ENCODE data around the gene PPP1R13B.

PPP1R13B gene

GRCh38 chr14:103725739-103726395, 121.5 kb downstream of the PPP1R13B start:
- Histone ChIP-seq H3K4me3 (ENCODE audit: low read depth in 1 of 2, low read length in 2 of 2) (no peak overlapping the region), H3K9me3 (ENCODE audit: control insufficient read depth in 1 of 2, low read length in 2 of 2) (no peaks in the 10 kb centered on the region), H3K27ac (ENCODE audit: low read depth, low read length) (no peak overlapping the region), H3K9ac (ENCODE audit: low read depth in 1 of 2, low read length in 2 of 2) (no peak overlapping the region), H3K27me3 (ENCODE audit: control insufficient read depth in 1 of 2, insufficient read depth in 2 of 2, low read length in 2 of 2) (no peaks in the 10 kb centered on the region), H3K4me1 (ENCODE audit: control insufficient read depth in 1 of 2, insufficient read depth in 2 of 2, low read length in 2 of 2) (peaks cover 21 to 27% of the 10 kb centered on the region in 2 donors), H3K36me3 (ENCODE audit: control insufficient read depth in 1 of 2, insufficient read depth in 2 of 2, low read length in 2 of 2) (peaks cover 12 to 35% of the 10 kb centered on the region in 2 donors)

- H3K9ac ChIP-seq (ENCODE audit: low read depth in 1 of 2, low read length in 2 of 2) = no peak overlapping the region
- H3K9me3 ChIP-seq (ENCODE audit: control insufficient read depth in 1 of 2, low read length in 2 of 2) = no peaks in the 10 kb centered on the region
- H3K4me3 ChIP-seq (ENCODE audit: low read depth in 1 of 2, low read length in 2 of 2) = no peak overlapping the region
- H3K4me1 ChIP-seq (ENCODE audit: control insufficient read depth in 1 of 2, insufficient read depth in 2 of 2, low read length in 2 of 2) = peaks cover 21 to 27% of the 10 kb centered on the region in 2 donors
- peaks cover 12 to 30% of the 10 kb centered on the region in 2 donors for H3K36me3 ChIP-seq (ENCODE audit: control insufficient read depth in 1 of 2, insufficient read depth in 2 of 2, low read length in 2 of 2)
- no peaks in the 10 kb centered on the region for H3K27me3 ChIP-seq (ENCODE audit: control insufficient read depth in 1 of 2, insufficient read depth in 2 of 2, low read length in 2 of 2)
- no peak overlapping the region for H3K27ac ChIP-seq (ENCODE audit: low read depth, low read length)
These were observed 122.2 kb downstream of the PPP1R13B start for GRCh38 chr14:103725001-103725682.

- peaks cover 6 to 20% of the 10 kb centered on the region in 2 donors for H3K36me3 ChIP-seq (ENCODE audit: control insufficient read depth in 1 of 2, insufficient read depth in 2 of 2, low read length in 2 of 2)
- no peak overlapping the region for H3K27ac ChIP-seq (ENCODE audit: low read depth, low read length)
- no peak overlapping the region for H3K9ac ChIP-seq (ENCODE audit: low read depth in 1 of 2, low read length in 2 of 2)
- H3K9me3 ChIP-seq (ENCODE audit: control insufficient read depth in 1 of 2, low read length in 2 of 2) = no peaks in the 10 kb centered on the region
- peaks cover 21 to 27% of the 10 kb centered on the region in 2 donors for H3K4me1 ChIP-seq (ENCODE audit: control insufficient read depth in 1 of 2, insufficient read depth in 2 of 2, low read length in 2 of 2)
- H3K27me3 ChIP-seq (ENCODE audit: control insufficient read depth in 1 of 2, insufficient read depth in 2 of 2, low read length in 2 of 2) = no peaks in the 10 kb centered on the region
- H3K4me3 ChIP-seq (ENCODE audit: low read depth in 1 of 2, low read length in 2 of 2) = no peak overlapping the region
These were observed 123.3 kb downstream of the PPP1R13B start for GRCh38 chr14:103724116-103724515.

DNA sequence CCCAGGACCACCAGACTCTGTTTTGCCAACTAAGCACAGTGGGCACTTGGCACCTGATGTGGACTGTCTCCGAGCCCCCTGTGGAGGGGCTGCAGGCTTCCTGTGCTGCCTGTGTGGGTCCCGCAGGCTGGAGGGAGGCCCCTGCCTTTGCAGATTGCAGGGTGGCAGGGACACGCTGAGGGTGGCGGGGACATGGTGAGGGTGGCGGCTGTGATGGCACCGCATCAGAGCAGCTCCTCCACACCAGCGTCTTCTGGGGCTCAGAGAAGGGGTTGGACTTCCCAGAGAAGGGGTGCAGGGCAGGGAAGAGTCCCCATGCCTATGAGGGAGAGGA, 123.7 kb downstream of the PPP1R13B start:
- H3K9ac ChIP-seq (ENCODE audit: low read depth in 1 of 2, low read length in 2 of 2) = no peak overlapping the region
- no peaks in the 10 kb centered on the region for H3K27me3 ChIP-seq (ENCODE audit: control insufficient read depth in 1 of 2, insufficient read depth in 2 of 2, low read length in 2 of 2)
- H3K9me3 ChIP-seq (ENCODE audit: control insufficient read depth in 1 of 2, low read length in 2 of 2) = no peaks in the 10 kb centered on the region
- no peak overlapping the region for H3K4me3 ChIP-seq (ENCODE audit: low read depth in 1 of 2, low read length in 2 of 2)
- peaks cover 2 to 16% of the 10 kb centered on the region in 2 donors for H3K36me3 ChIP-seq (ENCODE audit: control insufficient read depth in 1 of 2, insufficient read depth in 2 of 2, low read length in 2 of 2)
- H3K27ac ChIP-seq (ENCODE audit: low read depth, low read length) = peak overlapping the region; percentile 10
- peaks cover 21 to 27% of the 10 kb centered on the region in 2 donors for H3K4me1 ChIP-seq (ENCODE audit: control insufficient read depth in 1 of 2, insufficient read depth in 2 of 2, low read length in 2 of 2)

DNA sequence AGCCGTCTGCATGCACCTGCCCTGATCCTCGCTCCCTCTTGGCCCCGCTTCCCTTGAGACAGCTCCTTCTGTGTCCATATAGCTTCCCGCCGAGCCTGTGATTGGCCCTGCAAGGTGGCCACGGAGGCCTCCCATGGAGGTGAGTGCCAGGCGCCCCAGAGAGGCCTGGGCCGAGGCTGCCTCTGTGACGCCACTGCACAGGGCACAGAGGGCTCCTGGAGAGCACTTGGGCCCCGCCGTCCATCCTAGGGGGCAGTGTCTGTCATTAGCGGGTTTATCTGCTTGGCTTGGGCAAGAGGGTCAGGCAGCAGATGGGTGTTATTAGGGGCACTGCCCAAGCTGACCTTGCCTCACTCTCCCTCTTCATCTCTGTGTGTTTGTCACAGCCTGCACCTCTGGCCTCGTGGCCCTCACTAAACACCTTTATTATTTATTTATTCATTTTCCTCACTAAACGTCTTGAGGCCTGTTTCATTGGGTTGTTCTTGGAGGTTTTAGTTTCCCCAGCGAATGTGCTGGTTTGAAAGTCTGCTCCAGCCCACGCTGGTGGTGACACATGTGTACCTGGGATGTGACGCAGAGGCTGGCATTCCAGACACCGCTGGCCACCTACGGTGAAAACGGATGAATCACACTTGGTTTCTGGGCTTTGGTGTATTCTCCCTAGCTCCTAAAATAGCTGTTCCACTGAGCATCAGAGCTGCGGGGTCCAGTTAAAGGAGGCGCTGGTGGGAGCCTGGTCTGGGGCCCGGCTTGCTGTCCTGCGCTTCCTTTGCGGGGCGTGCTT, 125.8 kb downstream of the PPP1R13B start:
- Histone ChIP-seq H3K36me3 (ENCODE audit: control insufficient read depth in 1 of 2, insufficient read depth in 2 of 2, low read length in 2 of 2) (peaks cover 0 to 8% of the 10 kb centered on the region in 2 donors), H3K4me1 (ENCODE audit: control insufficient read depth in 1 of 2, insufficient read depth in 2 of 2, low read length in 2 of 2) (peaks cover 22 to 24% of the 10 kb centered on the region in 2 donors)

DNA sequence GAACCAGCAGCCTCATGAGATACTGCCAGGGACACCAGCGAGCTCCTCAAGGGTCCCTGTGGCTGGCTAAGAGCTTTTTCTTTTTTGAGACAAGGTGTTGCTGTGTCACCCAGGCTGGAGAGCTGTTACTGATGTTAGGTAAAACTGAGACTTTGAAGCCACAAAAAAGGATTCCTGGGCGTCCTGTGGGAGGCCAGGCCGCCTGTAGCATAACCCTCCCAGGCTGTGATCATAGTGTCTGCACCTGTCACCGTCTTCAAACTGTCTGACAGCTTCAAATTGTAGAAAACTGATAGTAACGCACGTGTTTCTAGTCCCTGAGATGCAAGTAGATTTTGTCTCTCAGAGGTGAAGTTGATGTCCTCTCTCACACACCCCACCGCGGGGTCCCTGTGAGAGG, 127.6 kb downstream of the PPP1R13B start:
- Histone ChIP-seq H3K9ac (ENCODE audit: low read depth in 1 of 2, low read length in 2 of 2) (no peak overlapping the region), H3K36me3 (ENCODE audit: control insufficient read depth in 1 of 2, insufficient read depth in 2 of 2, low read length in 2 of 2) (no peaks in the 10 kb centered on the region), H3K4me1 (ENCODE audit: control insufficient read depth in 1 of 2, insufficient read depth in 2 of 2, low read length in 2 of 2) (peaks cover 24 to 26% of the 10 kb centered on the region in 2 donors), H3K27me3 (ENCODE audit: control insufficient read depth in 1 of 2, insufficient read depth in 2 of 2, low read length in 2 of 2) (no peaks in the 10 kb centered on the region), H3K4me3 (ENCODE audit: low read depth in 1 of 2, low read length in 2 of 2) (no peak overlapping the region), H3K27ac (ENCODE audit: low read depth, low read length) (no peak overlapping the region), H3K9me3 (ENCODE audit: control insufficient read depth in 1 of 2, low read length in 2 of 2) (no peaks in the 10 kb centered on the region)

More for the DNA sequence above, 125.8 kb downstream of the PPP1R13B start:
- Histone ChIP-seq H3K4me3 (ENCODE audit: low read depth in 1 of 2, low read length in 2 of 2) (no peak overlapping the region), H3K27ac (ENCODE audit: low read depth, low read length) (no peak overlapping the region), H3K9me3 (ENCODE audit: control insufficient read depth in 1 of 2, low read length in 2 of 2) (no peaks in the 10 kb centered on the region), H3K27me3 (ENCODE audit: control insufficient read depth in 1 of 2, insufficient read depth in 2 of 2, low read length in 2 of 2) (no peaks in the 10 kb centered on the region), H3K9ac (ENCODE audit: low read depth in 1 of 2, low read length in 2 of 2) (no peak overlapping the region)

- Histone ChIP-seq H3K36me3 (ENCODE audit: control insufficient read depth in 1 of 2, insufficient read depth in 2 of 2, low read length in 2 of 2) (no peaks in the 10 kb centered on the region), H3K9ac (ENCODE audit: low read depth in 1 of 2, low read length in 2 of 2) (no peak overlapping the region), H3K4me1 (ENCODE audit: control insufficient read depth in 1 of 2, insufficient read depth in 2 of 2, low read length in 2 of 2) (peaks cover 15 to 22% of the 10 kb centered on the region in 2 donors), H3K27me3 (ENCODE audit: control insufficient read depth in 1 of 2, insufficient read depth in 2 of 2, low read length in 2 of 2) (no peaks in the 10 kb centered on the region), H3K4me3 (ENCODE audit: low read depth in 1 of 2, low read length in 2 of 2) (no peak overlapping the region), H3K27ac (ENCODE audit: low read depth, low read length) (no peak overlapping the region), H3K9me3 (ENCODE audit: control insufficient read depth in 1 of 2, low read length in 2 of 2) (no peaks in the 10 kb centered on the region)
These were observed 128.8 kb downstream of the PPP1R13B start for GRCh38 chr14:103718572-103718971.

- peaks cover 14 to 24% of the 10 kb centered on the region in 2 donors for H3K4me1 ChIP-seq (ENCODE audit: control insufficient read depth in 1 of 2, insufficient read depth in 2 of 2, low read length in 2 of 2)
- peak overlapping the region; percentile 63 to 64 for H3K9ac ChIP-seq (ENCODE audit: low read depth in 1 of 2, low read length in 2 of 2)
These were observed 130.4 kb downstream of the PPP1R13B start for GRCh38 chr14:103716899-103717411.

DNA sequence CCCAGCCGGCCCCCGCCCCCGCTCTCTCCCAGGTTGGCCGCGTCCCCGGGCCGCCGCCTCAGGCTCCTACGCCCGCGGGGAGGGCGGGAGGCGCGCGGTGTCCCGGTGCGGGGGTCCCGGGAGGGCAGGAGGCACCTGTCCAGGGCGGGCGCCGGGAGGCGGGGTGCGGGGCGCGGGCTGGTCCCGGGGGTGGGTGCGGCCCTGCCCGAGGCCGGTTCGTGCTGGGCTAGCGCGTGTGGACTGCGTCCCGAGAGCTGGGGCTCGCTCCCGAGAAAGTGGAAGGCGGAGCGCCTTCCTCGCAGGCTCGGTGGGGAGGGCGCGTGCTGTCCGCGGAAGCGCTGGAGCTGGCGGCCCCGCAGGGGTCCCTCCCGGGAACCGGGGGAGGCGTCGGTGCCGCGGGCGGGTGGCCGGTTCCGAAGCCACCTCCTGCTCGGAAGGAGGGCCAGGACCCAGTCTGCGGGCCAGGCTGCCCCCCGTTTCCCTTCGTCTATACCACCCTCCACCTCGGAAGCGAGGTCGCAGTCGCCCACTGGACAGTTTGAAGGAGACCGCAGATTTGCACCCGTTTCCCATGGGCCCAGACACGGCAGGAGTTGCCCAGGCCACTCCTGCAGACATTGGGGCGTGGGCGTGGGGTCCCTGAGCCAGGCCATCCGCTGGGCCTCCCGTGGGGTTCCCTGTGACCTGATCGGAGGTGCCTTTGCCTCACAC, 131.1 kb downstream of the PPP1R13B start:
- no peak overlapping the region for H3K27ac ChIP-seq (ENCODE audit: low read depth, low read length)
- H3K9me3 ChIP-seq (ENCODE audit: control insufficient read depth in 1 of 2, low read length in 2 of 2) = no peaks in the 10 kb centered on the region
- peak overlapping the region; percentile 64 to 79 for H3K4me3 ChIP-seq (ENCODE audit: low read depth in 1 of 2, low read length in 2 of 2)
- no peaks in the 10 kb centered on the region for H3K27me3 ChIP-seq (ENCODE audit: control insufficient read depth in 1 of 2, insufficient read depth in 2 of 2, low read length in 2 of 2)
- H3K36me3 ChIP-seq (ENCODE audit: control insufficient read depth in 1 of 2, insufficient read depth in 2 of 2, low read length in 2 of 2) = no peaks in the 10 kb centered on the region
- peak overlapping the region; percentile 63 to 64 for H3K9ac ChIP-seq (ENCODE audit: low read depth in 1 of 2, low read length in 2 of 2)
- H3K4me1 ChIP-seq (ENCODE audit: control insufficient read depth in 1 of 2, insufficient read depth in 2 of 2, low read length in 2 of 2) = peaks cover 22 to 32% of the 10 kb centered on the region in 2 donors

More at GRCh38 chr14:103716899-103717411, 130.4 kb downstream of the PPP1R13B start:
- H3K27ac ChIP-seq (ENCODE audit: low read depth, low read length) = no peak overlapping the region
- H3K36me3 ChIP-seq (ENCODE audit: control insufficient read depth in 1 of 2, insufficient read depth in 2 of 2, low read length in 2 of 2) = no peaks in the 10 kb centered on the region
- H3K4me3 ChIP-seq (ENCODE audit: low read depth in 1 of 2, low read length in 2 of 2) = peak overlapping the region; percentile 64 to 79
- H3K27me3 ChIP-seq (ENCODE audit: control insufficient read depth in 1 of 2, insufficient read depth in 2 of 2, low read length in 2 of 2) = no peaks in the 10 kb centered on the region
- no peaks in the 10 kb centered on the region for H3K9me3 ChIP-seq (ENCODE audit: control insufficient read depth in 1 of 2, low read length in 2 of 2)
